Upper lobe of right lung (tissue), 1 donor: ENCODE measurements around the gene GABRP. TPM values are rescaled to one million over a fixed set of nuclear protein-coding genes. Genes with fewer than 3 reads are reported as not detected.

ENCODE experiments used
- ATAC-seq: fragments of 200-7000 bp; cut with Tn5 transposase; one replicate; pipeline ENCODE4 v1.9.1; 2020; ENCODE audit warnings: mild to moderate bottlenecking, moderate library complexity
- DNase-seq: peaks from one replicate; pipeline ENCODE4 v3.0.0-alpha.2; 2020
- H3K27ac ChIP-seq: fragments of 200-600 bp; one replicate; pipeline ENCODE4 v1.8.0; 2022
- H3K27me3 ChIP-seq: fragments of 200-600 bp; one replicate; pipeline ENCODE4 v1.8.0; 2022; ENCODE audit warnings: mild to moderate bottlenecking
- H3K36me3 ChIP-seq: fragments of 200-600 bp; one replicate; pipeline ENCODE4 v1.8.0; 2022
- H3K4me1 ChIP-seq: fragments of 200-600 bp; one replicate; pipeline ENCODE4 v1.8.0; 2022
- H3K4me3 ChIP-seq: fragments of 200-600 bp; one replicate; pipeline ENCODE4 v1.8.0; 2022; ENCODE audit warnings: mild to moderate bottlenecking
- H3K9me3 ChIP-seq: fragments of 200-600 bp; one replicate; pipeline ENCODE4 v1.8.0; 2022
- intact Hi-C: fragments of 100-400 bp; cut with DNase I; formaldehyde crosslinking; loops from one replicate; pipeline ENCODE4 v1.11.0; 2022
- total RNA-seq: library from RNA; stranded (reverse); fragmentation: NEBNext Ultra II Directional; extraction: Animal tissue kit (Norgen Biotek cat#: 25700); gene quantifications from one replicate; pipeline ENCODE4 v1.2.1, GENCODE V29; 2021
- TF ChIP-seq, protein P1 (sequence below): fragments of 200-600 bp; IDR thresholded peaks from one replicate; pipeline ENCODE4 v1.8.0; 2022; ENCODE audit warnings: antibody characterized with exemption
- donor health status: DM: no; HTN: yes; CAD: no; lungs with severe emphysema.

GABRP gene
- total RNA-seq, 1 donor from 2014 or later, result not detected

DNA sequence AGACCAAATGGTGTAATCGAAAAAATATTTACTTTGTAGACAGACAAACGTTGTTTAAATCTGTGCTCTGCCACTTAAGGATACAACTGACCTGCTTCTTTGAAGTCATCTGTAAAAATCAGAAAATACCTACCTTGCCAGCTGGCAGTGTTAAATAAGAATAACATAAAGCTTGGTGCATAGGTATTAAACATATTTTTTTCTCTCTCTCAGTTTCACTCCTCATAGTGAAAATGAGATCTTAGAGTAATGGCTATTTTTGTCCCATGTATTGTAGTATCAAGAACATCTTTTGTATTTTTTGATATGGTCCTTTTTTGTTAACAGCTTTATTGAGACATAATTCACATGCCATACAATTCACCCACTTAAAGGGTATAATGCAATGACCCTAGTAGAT lies 60.3 kb downstream of the GABRP start:
- Histone ChIP-seq H3K4me1 (no peaks in the 10 kb centered on the region), H3K9me3 (no peaks in the 10 kb centered on the region), H3K27ac (no peak overlapping the region), H3K4me3 (no peak overlapping the region), H3K27me3 (no peaks in the 10 kb centered on the region), H3K36me3 (no peaks in the 10 kb centered on the region)
- ATAC-seq (no peak), DNase-seq (no peak)
- intact Hi-C loops, result no loop called here
- TF ChIP-seq, protein P1, sequence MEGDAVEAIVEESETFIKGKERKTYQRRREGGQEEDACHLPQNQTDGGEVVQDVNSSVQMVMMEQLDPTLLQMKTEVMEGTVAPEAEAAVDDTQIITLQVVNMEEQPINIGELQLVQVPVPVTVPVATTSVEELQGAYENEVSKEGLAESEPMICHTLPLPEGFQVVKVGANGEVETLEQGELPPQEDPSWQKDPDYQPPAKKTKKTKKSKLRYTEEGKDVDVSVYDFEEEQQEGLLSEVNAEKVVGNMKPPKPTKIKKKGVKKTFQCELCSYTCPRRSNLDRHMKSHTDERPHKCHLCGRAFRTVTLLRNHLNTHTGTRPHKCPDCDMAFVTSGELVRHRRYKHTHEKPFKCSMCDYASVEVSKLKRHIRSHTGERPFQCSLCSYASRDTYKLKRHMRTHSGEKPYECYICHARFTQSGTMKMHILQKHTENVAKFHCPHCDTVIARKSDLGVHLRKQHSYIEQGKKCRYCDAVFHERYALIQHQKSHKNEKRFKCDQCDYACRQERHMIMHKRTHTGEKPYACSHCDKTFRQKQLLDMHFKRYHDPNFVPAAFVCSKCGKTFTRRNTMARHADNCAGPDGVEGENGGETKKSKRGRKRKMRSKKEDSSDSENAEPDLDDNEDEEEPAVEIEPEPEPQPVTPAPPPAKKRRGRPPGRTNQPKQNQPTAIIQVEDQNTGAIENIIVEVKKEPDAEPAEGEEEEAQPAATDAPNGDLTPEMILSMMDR, result no peak

DNA sequence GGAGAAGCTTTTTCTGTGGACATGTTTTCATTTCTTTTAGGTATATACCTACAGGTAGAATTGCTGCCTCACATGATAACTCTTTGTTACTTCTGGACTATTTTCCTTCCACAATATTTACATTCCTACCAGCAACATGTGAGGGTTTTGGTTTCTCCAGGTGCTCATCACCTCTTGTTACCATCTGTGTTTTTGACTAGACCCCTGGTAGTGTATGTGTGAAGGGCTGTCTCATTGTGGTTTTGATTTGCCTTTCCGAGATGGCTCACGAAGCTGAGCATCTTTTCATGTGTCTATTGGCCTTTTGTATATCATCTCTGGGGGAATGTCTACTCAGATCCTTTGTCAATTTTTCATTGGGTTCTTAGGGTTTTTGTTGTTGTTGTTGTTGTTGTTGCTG lies 61.1 kb downstream of the GABRP start:
- Histone ChIP-seq H3K27ac (no peak overlapping the region), H3K36me3 (no peaks in the 10 kb centered on the region), H3K4me1 (no peaks in the 10 kb centered on the region), H3K9me3 (no peaks in the 10 kb centered on the region), H3K27me3 (no peaks in the 10 kb centered on the region), H3K4me3 (no peak overlapping the region)
- ATAC-seq, result no peak
- TF ChIP-seq, protein P1, result no peak
- intact Hi-C loops, result no loop called here
- DNase-seq, result no peak

DNA sequence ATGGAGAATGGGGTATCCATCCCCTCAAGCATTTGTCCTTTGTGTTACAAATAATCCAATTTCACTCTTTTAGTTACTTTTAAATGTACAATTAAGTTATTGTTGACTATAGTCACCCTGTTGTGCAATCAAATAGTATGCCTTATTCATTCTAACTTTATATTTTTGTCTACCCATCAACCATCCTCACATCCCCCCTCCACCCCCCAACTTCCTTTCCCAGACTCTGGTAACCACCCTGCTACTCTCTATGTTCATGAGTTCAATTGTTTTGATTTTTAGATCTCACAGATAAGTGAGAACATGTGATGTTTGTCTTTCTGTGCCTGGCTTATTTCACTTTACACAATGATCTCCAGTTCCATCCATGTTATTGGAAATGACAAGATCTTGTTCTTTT lies 62.9 kb downstream of the GABRP start:
- DNase-seq (no peak), ATAC-seq (no peak)
- no peaks in the 10 kb centered on the region for H3K36me3 ChIP-seq
- H3K4me3 ChIP-seq, result no peak overlapping the region
- no peaks in the 10 kb centered on the region for H3K27me3 ChIP-seq
- no peaks in the 10 kb centered on the region for H3K4me1 ChIP-seq
- no peaks in the 10 kb centered on the region for H3K9me3 ChIP-seq
- TF ChIP-seq, protein P1, result no peak
- H3K27ac ChIP-seq, result no peak overlapping the region
- intact Hi-C loops, result no loop called here

DNA sequence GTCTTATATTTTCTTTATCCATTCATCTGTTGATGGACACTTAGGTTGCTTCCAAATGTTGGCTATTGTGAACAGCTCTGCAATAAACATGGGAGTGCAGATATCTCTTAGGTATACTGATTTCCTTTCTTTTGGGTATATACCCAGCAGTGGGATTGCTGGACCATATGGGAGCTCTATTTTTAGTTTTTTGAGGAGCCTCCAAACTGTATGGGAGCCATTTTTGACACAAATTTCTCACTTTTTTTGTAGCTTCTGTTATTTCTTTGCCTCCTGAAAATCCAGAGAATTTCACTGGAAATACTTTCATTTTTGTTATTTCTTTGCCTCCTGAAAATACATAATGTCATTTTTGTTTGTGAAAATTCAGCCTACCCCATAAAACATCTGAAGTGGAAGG lies 63.3 kb downstream of the GABRP start:
- Histone ChIP-seq H3K36me3 (no peaks in the 10 kb centered on the region), H3K27me3 (no peaks in the 10 kb centered on the region), H3K4me1 (no peaks in the 10 kb centered on the region), H3K4me3 (no peak overlapping the region), H3K9me3 (no peaks in the 10 kb centered on the region), H3K27ac (no peak overlapping the region)
- DNase-seq (no peak), ATAC-seq (no peak)
- intact Hi-C loops, result no loop called here
- TF ChIP-seq, protein P1, result no peak

DNA sequence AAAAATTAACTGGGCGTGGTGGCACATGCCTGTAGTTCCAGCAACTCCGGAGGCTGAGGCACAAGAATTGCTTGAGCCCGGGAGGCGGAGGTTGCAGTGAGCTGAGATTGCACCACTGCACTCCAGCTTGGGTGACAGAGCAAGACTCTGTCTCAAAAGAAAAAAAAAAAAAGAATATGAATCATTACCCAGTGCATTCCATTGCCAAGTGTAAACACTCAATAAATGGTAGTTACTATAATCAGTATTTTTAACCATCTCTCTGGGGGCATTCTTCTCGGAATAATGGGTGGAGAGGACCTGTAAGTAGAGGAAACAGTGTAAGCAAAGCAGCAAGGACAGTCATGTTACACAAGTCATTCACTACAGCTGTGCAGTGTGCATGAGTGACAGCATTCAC lies 64.5 kb downstream of the GABRP start:
- intact Hi-C loops, result no loop called here
- ATAC-seq, result peak; percentile 29
- Histone ChIP-seq H3K36me3 (no peaks in the 10 kb centered on the region), H3K27ac (no peak overlapping the region), H3K4me3 (no peak overlapping the region), H3K4me1 (no peaks in the 10 kb centered on the region), H3K27me3 (no peaks in the 10 kb centered on the region), H3K9me3 (no peaks in the 10 kb centered on the region)
- TF ChIP-seq, protein P1, result no peak
- no peak for DNase-seq

DNA sequence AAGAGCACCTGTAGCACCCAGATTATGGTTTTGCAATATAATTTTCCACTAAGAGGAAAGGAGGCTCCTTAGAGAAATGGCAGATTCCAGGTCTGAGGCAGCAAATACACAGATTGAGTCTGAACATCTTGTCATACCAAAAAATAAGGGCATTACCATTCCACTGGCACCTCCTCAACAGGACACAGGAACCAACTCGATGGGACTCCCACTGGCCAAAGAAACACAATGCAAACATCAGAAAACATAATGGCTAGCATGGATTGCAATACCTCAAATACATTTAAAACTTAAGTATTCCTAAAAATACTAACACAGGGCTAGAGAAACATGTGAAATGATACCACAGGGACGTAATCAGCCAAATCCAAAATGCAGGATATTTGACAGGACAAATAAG lies 65.8 kb downstream of the GABRP start:
- no peak overlapping the region for H3K4me3 ChIP-seq
- H3K27ac ChIP-seq, result no peak overlapping the region
- intact Hi-C loops, result no loop called here
- DNase-seq, result no peak
- no peak for ATAC-seq
- H3K4me1 ChIP-seq, result no peaks in the 10 kb centered on the region
- H3K9me3 ChIP-seq, result no peaks in the 10 kb centered on the region
- H3K27me3 ChIP-seq, result no peaks in the 10 kb centered on the region
- TF ChIP-seq, protein P1, result no peak
- H3K36me3 ChIP-seq, result no peaks in the 10 kb centered on the region
